Gastroesophageal sphincter (tissue), 3 donors: Measurements from ENCODE around the gene B4GALT6.

Experiments
- EP300 ChIP-seq: sonication (generic); formaldehyde crosslinking; IDR thresholded peaks from one replicate; pipeline ENCODE4 v1.6.1; 2017; ENCODE audit warnings: antibody characterized with exemption, mild to moderate bottlenecking
- POLR2A ChIP-seq, 2 donors: fragments of 450-650 bp; IDR thresholded peaks; one replicate each; pipeline ENCODE4 v1.6.1; 2017; ENCODE audit warnings: antibody characterized with exemption in 2 of 2, mild to moderate bottlenecking in 2 of 2, moderate library complexity in 1 of 2
- POLR2AphosphoS5 ChIP-seq: sonication (generic); formaldehyde crosslinking; IDR thresholded peaks from one replicate; pipeline ENCODE4 v1.6.1; 2017; ENCODE audit warnings: antibody characterized with exemption
- TF ChIP-seq, protein P1 (sequence below), 4 experiments: fragments of 200-600 bp in 2 of 4; fragments of 450-650 bp in 2 of 4; sonication (generic) in 1 of 4; IDR thresholded peaks; one replicate each; pipeline ENCODE4 v1.5.1; 2017 to 2019; ENCODE audit warnings: antibody characterized with exemption in 4 of 4, mild to moderate bottlenecking in 2 of 4, moderate library complexity in 2 of 4

DNA sequence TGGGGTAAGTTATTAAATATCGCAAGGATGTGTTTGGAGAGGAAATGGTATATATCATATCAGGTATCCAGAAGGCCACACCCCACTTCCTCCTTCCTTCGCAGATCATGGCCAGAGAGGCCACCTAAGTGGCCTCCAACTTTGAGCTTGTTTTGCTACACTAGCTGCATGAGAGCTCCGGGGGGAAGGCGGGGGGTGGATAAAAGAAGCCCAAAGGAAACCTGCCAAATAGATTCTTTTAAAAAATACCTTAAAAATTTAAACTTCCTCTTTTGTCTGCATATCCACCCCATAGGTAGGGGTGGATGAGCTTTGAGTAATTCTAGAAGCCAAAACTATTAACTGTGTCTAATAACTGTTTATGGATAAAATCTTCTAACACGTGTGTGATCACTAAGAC lies 98.4 kb downstream of the B4GALT6 start:
- TF ChIP-seq, protein P1, sequence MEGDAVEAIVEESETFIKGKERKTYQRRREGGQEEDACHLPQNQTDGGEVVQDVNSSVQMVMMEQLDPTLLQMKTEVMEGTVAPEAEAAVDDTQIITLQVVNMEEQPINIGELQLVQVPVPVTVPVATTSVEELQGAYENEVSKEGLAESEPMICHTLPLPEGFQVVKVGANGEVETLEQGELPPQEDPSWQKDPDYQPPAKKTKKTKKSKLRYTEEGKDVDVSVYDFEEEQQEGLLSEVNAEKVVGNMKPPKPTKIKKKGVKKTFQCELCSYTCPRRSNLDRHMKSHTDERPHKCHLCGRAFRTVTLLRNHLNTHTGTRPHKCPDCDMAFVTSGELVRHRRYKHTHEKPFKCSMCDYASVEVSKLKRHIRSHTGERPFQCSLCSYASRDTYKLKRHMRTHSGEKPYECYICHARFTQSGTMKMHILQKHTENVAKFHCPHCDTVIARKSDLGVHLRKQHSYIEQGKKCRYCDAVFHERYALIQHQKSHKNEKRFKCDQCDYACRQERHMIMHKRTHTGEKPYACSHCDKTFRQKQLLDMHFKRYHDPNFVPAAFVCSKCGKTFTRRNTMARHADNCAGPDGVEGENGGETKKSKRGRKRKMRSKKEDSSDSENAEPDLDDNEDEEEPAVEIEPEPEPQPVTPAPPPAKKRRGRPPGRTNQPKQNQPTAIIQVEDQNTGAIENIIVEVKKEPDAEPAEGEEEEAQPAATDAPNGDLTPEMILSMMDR (IDR thresholded peaks at IDR 0.05): no peak
- TF ChIP-seq POLR2A (IDR thresholded peaks at IDR 0.05) (no peak), POLR2AphosphoS5 (no peak), EP300 (no peak)
